NCI-H460 (cell line): ENCODE data around the gene FANCE. TPM values are rescaled to one million over a fixed set of nuclear protein-coding genes. Genes with fewer than 3 reads are reported as not detected.

Experiments
- DNase-seq: peaks from one replicate; pipeline ENCODE4 v3.0.0-alpha.2; 2016; ENCODE audit warnings: low read depth; ENCODE audit errors: extremely low read depth
- total RNA-seq: library from RNA; depleted of rRNA; stranded (reverse); fragments of >200 nt; shearing (Covaris generic); gene quantifications from 2 replicates; pipeline ENCODE4 v1.2.3, GENCODE V29; 2014

FANCE gene
- total RNA-seq, 1 experiment from 2014 or later: 5.1 TPM

GRCh38 chr6:35480176-35480575, 28.0 kb downstream of the FANCE start:
- DNase-seq: no peak

GRCh38 chr6:35481226-35481625, 29.1 kb downstream of the FANCE start:
- DNase-seq: no peak

GRCh38 chr6:35483062-35483461, 30.9 kb downstream of the FANCE start:
- no peak for DNase-seq

- DNase-seq: no peak
Measured at GRCh38 chr6:35483490-35483889, 31.4 kb downstream of the FANCE start.

GRCh38 chr6:35483893-35484645, 31.9 kb downstream of the FANCE start:
- no peak for DNase-seq

GRCh38 chr6:35484921-35485392, 32.8 kb downstream of the FANCE start:
- no peak for DNase-seq

- DNase-seq: no peak
Measured at GRCh38 chr6:35485402-35485877, 33.3 kb downstream of the FANCE start.

- DNase-seq: no peak
Measured at GRCh38 chr6:35486005-35486925, 34.1 kb downstream of the FANCE start.

- no peak for DNase-seq
Measured at GRCh38 chr6:35487658-35488516, 35.7 kb downstream of the FANCE start.

GRCh38 chr6:35488517-35488862, 36.4 kb downstream of the FANCE start:
- no peak for DNase-seq

GRCh38 chr6:35489066-35489465, 36.9 kb downstream of the FANCE start:
- DNase-seq: no peak

GRCh38 chr6:35489995-35490791, 38.1 kb downstream of the FANCE start:
- DNase-seq: no peak

- no peak for DNase-seq
Measured at GRCh38 chr6:35490821-35491557, 38.9 kb downstream of the FANCE start.

- no peak for DNase-seq
Measured at GRCh38 chr6:35491558-35492257, 39.6 kb downstream of the FANCE start.

- no peak for DNase-seq
Measured at GRCh38 chr6:35492258-35492973, 40.3 kb downstream of the FANCE start.

GRCh38 chr6:35492974-35493284, 40.8 kb downstream of the FANCE start:
- no peak for DNase-seq

GRCh38 chr6:35493307-35493983, 41.3 kb downstream of the FANCE start:
- DNase-seq: no peak
